HL-60/S4 treated with retinoic acid at 250 ng/mL for 4 days and 3 days (cell line): ENCODE measurements around the gene ILDR1.
"Not testable (repeated sequence)": the region's sequence is repeated elsewhere in the genome, so short reads cannot be mapped to it uniquely, and the experiment has no call there.

Experiments
- in situ Hi-C: fragments of 300-500 bp; cut with MboI; formaldehyde crosslinking; loops from 2 replicates; pipeline ENCODE4 v1.7.0; 2022; ENCODE audit warnings: low sequenced_read_pairs

Gene ILDR1

DNA sequence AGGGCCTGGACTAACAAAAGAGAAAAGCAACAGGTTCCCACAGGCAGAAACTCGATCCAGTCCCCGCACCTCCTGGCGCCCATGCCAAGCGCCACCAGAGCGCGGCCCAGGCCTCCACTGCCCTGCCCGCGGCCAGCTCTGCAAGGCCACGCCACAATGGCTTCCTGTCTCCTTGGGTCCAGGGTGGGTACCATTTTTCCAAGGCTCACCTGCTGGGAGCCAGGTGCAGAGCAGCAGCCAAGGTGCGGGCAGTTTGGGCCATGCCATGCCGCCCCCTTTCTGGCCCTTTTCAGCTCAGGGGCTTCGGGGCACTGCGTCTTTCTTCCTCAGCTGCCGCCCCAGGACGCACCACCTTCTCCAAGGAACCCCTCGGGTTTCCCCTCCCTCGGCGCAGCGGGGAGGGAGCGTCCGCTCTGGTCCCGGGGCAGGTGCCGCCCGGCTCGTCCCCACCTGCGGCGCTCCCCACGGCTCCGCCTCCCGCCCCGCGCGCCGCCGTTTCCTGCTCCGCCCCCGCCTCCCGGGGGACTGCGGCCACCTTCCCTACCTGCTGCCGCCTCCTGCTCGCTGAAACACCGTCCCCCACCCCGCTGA, at the start of gene ILDR1:
Gene ILDR1 (minus strand): TSS at position 437 of the 591 bp plus-strand sequence. CDS start 170 bp downstream, at position 267.
- in situ Hi-C loops = no loop called here

DNA sequence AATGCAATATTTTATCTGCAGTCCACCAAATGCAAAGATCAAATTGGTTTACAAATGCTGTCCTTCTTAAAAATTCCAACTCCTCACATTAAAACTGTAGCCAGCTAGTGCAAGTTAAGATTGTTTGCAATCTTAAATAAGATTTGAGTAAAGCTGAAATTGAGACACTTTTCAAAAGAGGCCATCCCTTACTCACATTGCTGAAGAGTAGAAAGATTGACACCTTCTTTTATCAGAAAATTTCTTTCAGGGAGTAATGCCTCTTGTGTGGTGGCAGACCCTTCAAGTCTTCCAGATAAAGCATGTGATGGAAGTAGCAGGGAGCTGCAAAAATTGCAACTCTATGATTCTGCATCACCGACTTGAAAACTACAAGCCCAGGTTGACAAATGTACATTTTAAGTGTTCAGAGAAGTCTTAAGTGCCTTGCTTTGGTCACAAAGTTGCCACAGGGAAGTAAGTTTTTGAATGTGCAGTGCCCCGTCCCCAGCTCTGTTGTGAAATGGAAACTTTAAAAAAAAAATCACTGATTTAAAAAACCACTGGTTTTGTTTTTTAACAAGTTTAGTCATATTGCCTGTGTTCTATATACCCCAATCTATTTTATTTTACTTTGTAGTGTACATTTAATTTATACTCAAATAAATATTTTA, 45.7 kb upstream of the ILDR1 start:
- in situ Hi-C loops = no loop called here

DNA sequence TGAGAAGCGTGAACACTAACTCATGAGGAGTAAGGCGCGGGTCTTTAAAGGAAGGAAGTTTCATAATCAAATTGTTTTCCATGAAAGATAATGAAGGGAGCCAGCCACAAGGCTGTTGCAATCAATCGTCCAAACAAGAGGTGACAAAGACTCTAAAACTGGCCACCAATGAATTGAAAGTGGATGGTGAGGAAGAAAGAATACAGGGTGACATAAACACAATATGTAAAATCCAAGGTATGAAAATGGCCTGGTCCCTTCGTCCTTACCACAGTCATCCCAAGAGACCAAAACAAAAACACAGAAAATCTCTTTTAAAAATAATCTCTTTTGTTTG, 45.1 kb upstream of the ILDR1 start:
- in situ Hi-C loops = no loop called here

DNA sequence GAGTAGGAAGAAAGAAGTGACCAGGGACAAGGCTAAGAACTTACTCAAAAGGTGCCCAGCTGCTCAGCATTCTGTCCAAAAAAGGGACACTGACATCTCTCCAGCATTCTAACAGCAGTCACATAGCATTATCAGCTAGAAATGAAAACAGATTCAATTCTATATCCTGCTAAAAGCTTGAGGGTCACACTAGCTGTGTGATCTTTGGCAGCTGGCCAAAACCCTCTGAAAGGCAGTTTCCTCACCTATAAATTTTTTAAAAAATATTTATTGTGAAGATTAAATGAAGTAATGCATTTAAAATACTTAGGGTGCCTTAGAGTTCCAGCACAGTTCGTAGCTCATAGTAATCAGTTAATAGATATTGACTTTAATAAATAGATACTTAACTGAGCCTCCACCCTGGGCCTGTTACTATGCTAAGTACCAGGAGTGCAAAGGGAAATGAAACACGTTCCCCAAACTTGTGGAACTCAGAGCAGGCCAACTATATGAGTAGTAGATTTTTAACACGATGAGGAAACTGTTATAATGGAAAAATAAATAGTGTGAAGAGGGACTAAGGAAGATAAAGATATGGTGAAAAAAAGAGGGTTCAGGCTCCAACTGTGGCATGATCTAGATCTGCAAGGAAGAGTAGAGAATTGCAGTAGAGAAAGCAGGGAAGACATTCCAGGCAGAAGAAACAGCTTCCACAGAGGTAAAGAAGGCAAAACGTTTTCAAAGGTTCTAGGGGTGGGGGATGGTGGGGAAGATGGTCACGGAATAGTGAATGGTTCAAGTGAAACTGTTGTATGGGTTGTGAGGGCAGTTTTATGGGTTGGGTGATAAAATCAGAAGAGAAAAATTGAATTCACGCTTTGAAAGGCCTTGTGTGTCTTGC, 44.5 kb upstream of the ILDR1 start:
- in situ Hi-C loops = no loop called here

DNA sequence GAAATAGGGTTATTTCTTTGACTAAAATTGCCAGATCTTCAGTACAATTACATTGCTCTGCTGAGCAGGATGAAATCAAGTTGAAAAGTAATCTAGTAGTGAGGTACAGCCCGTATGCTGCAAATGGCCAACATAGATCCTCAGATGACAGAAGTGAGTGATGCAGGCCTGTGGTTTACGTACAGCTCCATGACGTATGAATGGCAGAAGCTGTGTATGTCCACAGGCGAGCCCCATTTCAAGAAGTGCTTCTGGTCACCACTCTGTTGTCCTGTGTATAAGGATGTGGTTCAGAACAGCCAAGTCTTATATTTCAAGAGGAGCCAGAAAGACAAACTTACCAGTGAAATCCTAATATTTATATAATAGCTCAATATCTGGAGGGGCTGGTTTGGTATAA, 42.3 kb upstream of the ILDR1 start:
- in situ Hi-C loops = no loop called here

DNA sequence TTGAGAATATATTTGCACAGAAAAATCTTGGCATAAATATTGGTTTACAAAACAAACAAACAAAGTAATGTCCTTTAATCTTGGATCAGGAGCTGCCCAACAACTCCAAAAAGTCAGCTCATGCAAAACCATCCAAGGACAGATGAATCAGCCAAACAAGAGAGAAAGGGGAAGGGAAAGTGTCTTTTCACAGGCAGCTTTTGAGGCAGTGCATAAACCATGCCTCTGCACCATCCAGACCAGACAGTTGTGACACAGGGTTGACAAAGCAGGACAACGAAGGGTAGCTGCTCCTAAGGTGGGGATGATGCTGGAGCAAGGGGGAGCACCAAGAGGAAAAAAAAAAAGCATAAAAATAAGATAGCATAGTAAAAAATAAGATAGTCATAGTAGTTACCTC, 41.9 kb upstream of the ILDR1 start:
- in situ Hi-C loops = no loop called here

DNA sequence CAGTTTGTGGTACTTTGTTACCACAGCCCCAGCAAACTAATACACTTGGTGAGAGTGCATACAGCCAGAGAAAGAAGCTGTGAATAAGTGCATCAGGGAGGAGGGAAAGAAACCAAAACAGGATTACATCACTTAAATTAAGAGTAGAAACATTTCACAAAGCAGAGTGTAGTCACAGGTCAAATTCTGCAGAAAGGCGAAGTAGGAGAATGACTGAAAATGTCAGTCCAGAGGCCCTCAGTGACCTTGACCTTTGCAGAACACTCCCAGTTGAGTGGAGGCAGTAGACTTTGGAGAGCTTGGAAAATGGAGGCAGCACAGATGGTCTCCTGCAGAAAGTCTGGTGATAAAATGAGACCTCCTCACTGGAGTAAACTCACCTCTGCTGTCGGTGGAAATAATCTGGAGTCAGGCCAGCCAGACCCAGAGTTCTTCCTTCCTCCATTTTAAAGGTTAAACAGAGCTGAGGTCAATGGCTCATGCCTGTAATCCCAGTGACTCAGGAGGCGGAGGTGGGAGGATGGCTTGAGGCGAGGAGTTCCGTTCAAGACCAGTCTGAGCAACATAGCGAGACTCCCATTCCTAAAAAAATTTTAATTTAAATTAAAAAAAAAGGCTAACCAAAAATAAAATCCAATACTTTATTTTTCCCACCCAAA, 38.1 kb upstream of the ILDR1 start:
- in situ Hi-C loops = no loop called here

DNA sequence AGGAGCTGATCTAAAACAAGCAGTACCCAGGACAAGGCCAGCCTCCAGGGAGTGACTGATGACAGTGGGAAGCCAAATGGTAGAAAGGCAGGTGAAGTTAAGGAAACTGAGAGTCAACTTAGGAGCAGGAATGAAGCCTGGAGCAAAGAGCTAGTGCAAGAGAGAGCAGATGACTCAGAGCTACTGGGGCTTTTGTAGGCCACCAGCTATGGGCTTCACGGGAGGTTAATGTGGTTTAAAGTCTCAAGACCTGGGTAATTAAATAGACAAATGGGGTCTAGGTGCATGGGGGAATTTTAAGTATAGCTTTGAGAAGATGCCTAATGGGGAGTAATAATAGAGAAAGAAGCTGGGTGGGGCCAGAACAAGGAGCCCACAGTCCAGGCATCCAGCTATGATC, 36.2 kb upstream of the ILDR1 start:
- in situ Hi-C loops = no loop called here

DNA sequence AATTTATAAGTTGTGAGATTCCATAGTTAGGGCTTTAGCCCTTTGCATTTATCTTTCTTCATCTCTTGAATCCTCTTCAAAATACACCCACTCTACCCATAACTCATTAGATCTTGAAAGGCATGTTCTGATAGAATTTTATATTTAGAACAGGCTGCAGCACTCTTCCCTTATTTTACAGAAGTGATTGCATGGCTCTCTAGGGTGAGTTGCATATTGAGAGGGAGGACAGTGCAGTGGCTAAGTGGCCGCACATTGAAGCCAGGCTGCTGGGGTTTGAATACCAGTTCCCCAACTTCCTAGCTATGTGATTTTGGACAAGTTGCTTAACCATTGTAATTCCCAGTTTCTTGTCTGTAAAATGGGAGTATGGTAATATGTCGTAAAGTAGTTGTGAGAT, 35.6 kb upstream of the ILDR1 start:
- in situ Hi-C loops = no loop called here

DNA sequence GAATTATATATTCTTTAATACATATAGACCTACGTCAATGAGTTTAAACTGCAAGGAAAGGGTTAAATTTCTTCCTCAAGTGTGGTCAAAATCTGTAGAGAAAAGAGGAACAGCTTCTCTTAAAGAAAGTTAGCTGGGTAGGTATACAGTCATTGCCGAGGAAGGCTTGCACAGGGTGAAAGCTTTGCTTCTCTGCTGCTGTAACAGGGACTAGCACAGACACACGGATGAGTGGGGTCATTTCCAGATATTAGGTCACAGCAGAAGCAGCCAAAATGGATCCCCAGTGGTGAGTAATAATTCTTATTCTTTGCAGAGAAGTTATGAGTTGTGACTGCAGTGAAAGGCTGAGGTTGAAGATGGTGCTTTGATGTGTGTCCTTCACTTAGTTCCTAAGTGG, 33.2 kb upstream of the ILDR1 start, which contains the start of gene CD86:
Gene CD86 (plus strand): TSS at position 148 of the 400 bp plus-strand sequence. CDS start 128 bp downstream, at position 276.
- in situ Hi-C loops = no loop called here

DNA sequence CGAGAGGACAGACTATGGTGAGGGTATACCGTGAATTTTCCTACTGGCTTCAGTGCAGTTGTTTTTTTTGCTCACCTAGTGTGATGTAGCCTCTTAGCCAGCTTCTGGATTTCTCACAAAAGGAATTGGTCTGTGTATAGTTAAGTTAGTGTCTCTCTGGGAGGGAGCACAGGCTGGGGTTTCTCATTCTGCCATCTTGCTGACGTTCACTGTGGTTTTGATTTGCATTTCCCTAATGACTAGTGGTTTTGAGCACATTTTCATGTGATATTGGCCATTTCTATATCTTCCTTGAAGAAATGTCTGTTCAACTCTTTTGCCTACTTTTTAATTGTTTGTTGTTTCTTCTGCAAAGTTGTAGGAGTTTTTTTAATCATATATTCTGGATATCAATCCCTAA, 30.9 kb upstream of the ILDR1 start:
- in situ Hi-C loops = no loop called here

DNA sequence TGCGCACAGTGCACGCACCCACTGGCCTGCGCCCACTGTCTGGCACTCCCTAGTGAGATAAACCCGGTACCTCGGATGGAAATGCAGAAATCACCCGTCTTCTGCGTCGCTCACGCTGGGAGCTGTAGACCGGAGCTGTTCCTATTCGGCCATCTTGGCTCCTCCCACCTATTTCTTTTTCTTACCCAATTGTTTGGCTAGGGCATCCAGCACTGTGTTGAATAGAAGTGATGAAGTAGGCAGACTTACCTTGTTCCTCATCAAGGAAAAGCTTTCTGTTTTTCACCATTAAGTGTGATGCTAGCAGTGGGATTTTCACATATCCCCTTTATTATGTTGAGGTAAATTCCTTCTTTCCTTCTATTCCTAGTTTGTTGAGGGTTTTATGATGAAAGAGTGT, 25.7 kb upstream of the ILDR1 start:
- in situ Hi-C loops = not testable (repeated sequence)

DNA sequence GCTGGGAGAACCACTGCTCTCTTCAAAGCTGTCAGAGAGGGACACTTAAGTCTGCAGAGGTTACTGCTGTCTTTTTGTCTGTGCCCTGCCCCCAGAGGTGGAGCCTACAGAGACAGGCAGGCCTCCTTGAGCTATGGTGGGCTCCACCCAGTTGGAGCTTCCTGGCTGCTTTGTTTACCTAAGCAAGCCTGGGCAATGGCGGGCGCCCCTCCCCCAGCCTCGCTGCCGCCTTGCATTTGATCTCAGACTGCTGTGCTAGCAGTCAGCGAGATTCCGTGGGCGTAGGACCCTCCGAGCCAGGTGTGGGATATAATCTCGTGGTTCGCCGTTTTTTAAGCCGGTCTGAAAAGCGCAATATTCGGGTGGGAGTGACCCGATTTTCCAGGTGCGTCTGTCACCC, 25.2 kb upstream of the ILDR1 start:
- in situ Hi-C loops = not testable (repeated sequence)

DNA sequence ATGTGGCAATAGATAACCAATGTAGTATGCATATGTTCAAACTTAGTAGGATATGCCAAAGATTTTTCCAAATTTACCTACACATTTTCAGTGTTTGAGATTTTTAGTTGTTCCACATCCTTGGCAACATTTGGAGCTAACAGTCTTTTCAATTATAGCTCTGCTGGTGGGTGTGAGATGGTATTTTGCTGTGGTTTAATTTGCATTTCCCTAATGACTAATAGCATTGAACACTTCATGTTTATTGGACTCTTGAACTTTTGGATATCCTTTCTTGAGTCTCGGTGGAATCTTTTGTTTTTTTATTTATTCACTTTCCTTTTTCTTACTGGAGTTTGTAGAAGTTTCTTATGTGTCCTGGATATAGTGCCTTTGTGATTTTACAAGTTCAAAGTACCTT, 11.0 kb upstream of the ILDR1 start:
- in situ Hi-C loops = no loop called here

DNA sequence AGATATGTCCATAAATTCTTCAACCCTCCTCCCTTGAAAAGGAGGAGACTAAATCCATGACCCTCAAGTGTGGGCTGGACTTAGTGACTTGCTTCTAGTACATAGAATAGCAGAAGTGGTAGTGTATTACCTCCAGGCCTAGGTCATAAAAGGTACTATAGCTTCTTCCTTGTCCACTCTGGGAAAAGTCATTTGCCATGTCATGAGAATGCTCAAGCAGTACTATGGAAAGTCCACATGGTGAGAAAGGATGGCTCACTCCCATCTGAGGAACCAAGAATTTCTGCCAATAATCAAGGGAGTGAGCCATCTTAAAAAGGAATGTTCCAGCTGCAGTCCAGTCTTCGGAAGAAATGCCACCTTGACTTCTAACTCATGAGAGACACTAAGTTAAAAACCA, 10.5 kb upstream of the ILDR1 start:
- in situ Hi-C loops = no loop called here

DNA sequence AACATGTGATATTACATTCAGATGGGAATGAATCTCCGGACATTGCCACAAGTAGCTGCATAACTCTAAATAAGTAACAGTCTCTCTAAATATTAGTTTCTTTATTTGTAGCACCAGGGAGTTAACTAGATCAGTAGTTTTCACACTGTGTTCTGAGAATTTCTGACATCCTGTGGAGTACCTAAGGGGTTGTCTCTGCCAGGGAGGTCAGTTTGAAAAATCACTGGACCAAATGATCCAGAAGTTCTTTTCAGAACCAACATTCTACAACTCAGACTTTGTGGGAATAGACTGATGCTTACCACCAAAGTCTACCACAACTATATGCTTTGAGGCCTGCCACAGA, 9.0 kb upstream of the ILDR1 start:
- in situ Hi-C loops = no loop called here

DNA sequence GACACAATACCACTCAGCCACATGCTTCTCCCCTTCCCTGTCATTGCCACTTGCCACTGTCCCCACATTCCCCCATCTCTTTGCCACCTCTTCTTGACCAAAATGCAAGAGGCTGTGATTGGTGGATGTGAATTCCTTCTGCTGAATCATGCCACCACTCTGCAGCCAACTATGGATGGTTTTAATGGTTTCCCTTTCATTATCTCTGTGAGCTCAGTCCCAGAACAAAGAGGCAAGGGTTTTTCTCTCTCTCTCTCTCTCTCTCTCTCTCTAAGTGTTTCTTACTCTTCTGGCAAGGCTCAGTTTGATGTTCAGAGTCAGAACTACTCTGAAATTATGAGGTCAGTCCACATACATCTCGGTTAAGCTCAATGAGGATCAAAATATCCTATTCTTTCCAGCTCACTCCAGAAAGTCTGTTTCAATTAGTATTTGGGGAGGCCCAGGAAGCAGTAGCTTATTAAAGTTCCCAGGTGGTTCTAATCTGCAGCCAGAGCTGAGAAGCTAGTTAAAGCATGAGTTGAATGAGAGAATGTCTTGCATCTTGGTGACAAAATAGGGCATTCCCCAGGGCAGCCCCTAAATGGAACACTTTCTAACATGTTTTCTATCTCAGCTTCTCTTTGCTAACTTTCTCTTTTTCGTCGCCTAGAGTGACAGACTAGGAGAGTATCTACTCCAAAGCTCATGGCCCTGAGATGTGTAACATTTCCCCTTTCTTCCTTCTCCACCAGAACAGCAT, 8.5 kb upstream of the ILDR1 start:
- in situ Hi-C loops = no loop called here

DNA sequence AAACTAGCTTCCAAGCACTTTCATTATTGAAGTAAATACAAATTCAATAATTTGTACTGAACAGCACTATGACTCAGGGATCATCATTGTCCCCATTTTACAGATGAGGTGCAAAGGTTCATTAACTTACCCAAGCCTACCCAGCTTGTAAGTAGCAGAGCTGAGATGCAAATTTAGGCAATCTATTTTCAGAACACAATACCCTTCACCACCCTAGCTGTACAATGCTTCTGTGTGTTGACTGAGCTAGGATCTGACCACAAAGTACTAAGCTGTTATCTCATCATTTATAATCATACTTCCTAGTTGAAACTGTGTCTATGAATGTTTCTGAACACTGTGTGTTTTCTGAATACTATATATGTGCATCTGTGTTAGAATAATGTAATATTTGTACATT, 3.2 kb upstream of the ILDR1 start:
- in situ Hi-C loops = no loop called here

DNA sequence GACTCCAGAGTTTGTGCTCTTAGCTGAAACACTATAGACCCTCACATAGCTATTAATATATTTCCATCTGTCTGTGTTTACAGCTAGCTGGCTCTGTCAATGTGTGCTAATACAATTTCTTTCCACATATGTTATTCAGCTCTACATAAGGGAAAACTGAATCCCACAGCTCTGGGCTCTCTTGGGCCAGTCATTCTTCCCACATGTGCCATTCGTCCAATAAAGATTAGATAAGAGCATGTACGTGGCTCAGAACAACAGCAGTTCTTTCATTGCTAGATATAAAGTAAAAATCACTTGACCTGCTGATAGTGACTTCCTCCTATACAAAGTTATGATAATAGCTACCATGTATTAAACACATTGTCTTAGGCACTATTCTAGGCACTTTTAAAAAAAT, 2.8 kb upstream of the ILDR1 start:
- in situ Hi-C loops = no loop called here

DNA sequence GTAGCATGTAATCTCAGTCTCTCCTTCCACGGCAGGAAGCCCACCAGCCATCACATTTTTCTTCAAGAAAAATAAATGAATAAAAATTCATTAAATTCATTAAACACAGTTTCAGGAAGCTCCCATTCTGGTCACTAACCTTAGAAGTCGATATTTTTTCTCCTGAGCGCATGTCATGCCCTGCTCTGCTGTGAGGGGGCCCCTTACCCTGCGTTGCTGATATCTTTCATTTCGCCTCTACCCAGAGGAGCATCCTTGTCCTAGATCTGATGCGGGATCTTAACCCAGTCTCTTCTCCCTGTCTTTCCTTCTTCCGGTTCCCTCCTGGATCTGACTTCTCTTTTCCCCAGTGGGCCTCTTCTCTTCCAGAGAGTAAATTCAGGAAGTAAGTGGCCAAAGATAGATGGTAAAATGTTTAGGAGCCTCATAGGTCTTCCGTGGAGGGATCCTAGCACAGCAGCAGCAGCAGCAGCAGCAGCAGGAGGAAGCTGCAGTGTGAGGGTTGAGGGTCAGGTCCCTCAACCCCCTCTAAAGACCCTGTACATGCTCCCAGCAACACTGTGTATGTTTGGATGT, 1.4 kb upstream of the ILDR1 start:
- in situ Hi-C loops = no loop called here

DNA sequence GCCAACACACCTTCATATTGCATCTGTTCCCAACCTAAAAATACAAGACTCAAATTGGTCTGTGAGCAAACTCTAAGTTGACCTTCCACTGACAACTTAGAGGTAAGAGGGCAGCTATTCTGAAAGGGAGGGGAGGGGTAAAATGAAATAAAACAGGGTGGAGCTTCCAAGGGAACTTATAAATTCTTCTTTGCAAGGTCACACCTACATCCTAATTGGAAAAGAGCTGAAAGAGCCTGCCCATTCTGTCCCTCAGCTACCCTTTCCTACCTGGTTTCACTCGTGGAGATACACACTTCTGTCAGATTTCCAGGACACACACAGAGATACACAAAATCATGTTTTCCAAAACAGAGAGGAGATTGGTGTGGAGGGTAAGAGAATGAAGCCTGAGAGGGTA, 1.0 kb downstream of the ILDR1 start:
- in situ Hi-C loops = no loop called here
